GM06990 (cell line): ENCODE measurements around the gene OVCA2.

ENCODE experiments used
- DNase-seq: peaks from one replicate; pipeline ENCODE4 v3.0.0-alpha.2; 2011; ENCODE audit not compliant: insufficient read length; ENCODE audit errors: extremely low read depth
- H3K27me3 ChIP-seq: replicated peaks from 2 replicates; pipeline ENCODE4 v1.6.0; 2011; ENCODE audit warnings: low read length; ENCODE audit not compliant: control insufficient read depth, insufficient read depth
- H3K36me3 ChIP-seq: 2 replicates; pipeline ENCODE4 v1.5.1; 2011; ENCODE audit warnings: low read length; ENCODE audit not compliant: control insufficient read depth, insufficient read depth
- H3K4me3 ChIP-seq: replicated peaks from 2 replicates; pipeline ENCODE4 v1.5.1; 2011; ENCODE audit warnings: low read depth, mild to moderate bottlenecking, control low read depth, low read length
- TF ChIP-seq, protein P1 (sequence below): IDR thresholded peaks from 2 replicates; pipeline ENCODE4 v1.5.1; 2011; ENCODE audit warnings: low read length, control low read depth, mild to moderate bottlenecking, inconsistent platforms; ENCODE audit not compliant: insufficient read depth, poor library complexity, severe bottlenecking

Gene OVCA2

DNA sequence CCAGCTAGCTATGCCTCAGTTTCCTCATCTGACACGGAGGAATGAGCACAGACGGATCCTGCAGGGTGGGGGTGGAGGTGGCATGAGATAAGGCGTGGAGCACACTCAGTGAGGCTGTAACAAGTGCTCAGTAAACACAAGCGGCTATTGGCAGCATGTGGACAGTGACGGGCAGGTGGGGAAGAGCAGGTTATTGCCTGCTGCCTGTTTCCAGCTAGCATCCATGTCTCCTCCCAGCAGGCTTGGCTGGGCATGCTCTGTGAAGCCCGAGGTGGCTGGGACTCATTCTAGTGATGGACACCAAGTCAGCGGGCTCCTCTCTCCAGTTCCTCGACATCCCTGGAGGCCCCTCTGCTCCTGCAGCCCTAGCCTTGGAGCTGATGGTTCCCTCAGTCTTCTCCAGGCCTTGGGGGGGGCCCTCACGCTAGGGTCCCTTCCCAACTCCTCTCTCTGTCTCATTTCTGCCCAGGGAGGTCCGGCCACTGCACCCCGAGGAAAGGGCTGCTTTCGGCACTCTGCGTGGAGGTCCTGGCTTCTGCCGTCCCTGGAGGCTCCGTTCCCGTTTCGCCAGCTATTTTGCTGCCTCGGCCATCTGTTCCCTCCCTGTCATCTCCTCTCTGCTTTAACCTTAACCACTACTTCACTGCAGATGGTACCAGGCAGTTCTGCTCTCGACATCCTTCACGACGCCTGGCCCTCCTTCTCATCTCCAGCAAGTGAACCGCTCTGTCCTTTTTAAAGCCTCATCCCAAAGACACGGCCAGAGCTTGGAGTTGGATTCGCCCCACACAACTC, 22.9 kb upstream of the OVCA2 start:
- DNase-seq, result no peak
- no peaks in the 10 kb centered on the region; the same call in 1 of the 2 replicates for H3K27me3 ChIP-seq

DNA sequence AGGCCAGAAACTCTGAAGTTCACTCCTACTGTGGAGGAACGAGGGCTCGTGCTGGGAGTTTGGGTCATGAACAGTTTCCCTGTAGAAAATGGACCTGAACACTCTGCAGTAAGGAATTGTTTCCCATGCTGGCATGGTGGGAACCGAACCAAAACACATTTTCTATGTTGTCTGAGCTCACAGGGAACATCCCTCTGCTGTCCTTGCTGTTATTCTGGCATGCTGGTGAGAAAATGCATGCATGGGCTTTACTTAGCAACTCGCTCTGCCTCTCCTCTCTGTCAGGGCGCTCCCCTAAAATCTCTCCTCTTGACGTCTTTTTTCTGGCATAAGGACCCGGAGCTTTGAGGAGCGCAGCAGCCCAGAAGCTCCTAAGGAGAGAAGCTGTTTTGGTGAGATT, 22.1 kb upstream of the OVCA2 start:
- Histone ChIP-seq H3K36me3 (no peaks in the 10 kb centered on the region), H3K4me3 (no peak overlapping the region), H3K27me3 (no peaks in the 10 kb centered on the region; the same call in 1 of the 2 replicates)
- no peak for DNase-seq
- TF ChIP-seq, protein P1, sequence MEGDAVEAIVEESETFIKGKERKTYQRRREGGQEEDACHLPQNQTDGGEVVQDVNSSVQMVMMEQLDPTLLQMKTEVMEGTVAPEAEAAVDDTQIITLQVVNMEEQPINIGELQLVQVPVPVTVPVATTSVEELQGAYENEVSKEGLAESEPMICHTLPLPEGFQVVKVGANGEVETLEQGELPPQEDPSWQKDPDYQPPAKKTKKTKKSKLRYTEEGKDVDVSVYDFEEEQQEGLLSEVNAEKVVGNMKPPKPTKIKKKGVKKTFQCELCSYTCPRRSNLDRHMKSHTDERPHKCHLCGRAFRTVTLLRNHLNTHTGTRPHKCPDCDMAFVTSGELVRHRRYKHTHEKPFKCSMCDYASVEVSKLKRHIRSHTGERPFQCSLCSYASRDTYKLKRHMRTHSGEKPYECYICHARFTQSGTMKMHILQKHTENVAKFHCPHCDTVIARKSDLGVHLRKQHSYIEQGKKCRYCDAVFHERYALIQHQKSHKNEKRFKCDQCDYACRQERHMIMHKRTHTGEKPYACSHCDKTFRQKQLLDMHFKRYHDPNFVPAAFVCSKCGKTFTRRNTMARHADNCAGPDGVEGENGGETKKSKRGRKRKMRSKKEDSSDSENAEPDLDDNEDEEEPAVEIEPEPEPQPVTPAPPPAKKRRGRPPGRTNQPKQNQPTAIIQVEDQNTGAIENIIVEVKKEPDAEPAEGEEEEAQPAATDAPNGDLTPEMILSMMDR, result no peak

More for the DNA sequence above, 22.9 kb upstream of the OVCA2 start:
- TF ChIP-seq, protein P1, result no peak
- H3K36me3 ChIP-seq, result no peaks in the 10 kb centered on the region
- no peak overlapping the region for H3K4me3 ChIP-seq

DNA sequence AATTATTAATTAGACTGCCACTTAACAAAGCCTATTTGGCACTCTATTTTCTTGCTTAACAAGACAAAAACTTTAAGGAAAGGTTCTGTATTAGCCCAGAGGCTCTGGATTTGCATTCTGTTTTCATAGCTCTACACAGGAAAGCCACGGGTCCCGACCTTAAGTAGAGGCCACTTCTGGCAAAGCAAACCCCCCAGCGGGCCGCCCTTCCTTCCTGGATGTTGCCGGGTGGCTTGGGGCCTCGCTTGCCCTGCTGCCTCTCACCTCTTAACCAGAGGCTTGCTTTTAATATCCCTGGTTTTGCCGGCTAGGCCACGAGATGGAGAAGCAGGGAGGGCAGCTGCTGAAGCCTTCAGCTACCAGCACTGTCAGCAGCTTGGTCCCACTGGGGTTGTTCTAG, 21.1 kb upstream of the OVCA2 start:
- Histone ChIP-seq H3K27me3 (no peaks in the 10 kb centered on the region; the same call in 1 of the 2 replicates), H3K36me3 (no peaks in the 10 kb centered on the region), H3K4me3 (no peak overlapping the region)
- no peak for DNase-seq
- TF ChIP-seq, protein P1, result no peak

DNA sequence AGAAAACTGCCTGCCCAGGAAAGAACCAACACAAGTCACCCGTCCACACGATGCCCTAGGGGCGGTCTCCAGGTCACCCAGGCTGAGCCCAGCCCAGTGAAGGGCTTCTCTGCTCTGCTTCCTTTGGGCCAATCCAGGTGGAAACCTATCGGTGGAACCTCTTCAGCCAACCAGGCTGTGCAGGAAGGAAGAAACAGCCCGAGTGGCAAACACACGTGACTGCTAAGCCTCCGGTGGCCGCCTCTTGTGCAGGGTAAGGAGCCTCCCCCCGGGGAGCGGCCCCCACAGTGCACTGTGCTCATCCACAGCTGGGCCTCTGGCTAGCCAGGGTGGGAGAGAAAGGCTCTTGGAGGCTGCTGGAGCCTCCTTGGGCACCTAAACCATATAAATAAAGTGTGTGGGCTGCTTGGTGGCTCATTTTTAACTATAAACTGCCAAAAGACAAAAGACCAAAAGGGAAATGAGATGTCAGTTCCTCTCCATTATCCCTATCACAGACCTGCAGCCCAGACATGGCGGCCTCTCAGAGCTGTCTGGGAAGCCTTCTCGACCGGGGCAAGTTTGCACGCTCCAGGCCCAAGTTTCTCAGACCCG, 19.1 kb upstream of the OVCA2 start:
- Histone ChIP-seq H3K4me3 (no peak overlapping the region), H3K27me3 (peaks cover 2% of the 10 kb centered on the region), H3K36me3 (no peaks in the 10 kb centered on the region)
- no peak for DNase-seq
- TF ChIP-seq, protein P1, result no peak

DNA sequence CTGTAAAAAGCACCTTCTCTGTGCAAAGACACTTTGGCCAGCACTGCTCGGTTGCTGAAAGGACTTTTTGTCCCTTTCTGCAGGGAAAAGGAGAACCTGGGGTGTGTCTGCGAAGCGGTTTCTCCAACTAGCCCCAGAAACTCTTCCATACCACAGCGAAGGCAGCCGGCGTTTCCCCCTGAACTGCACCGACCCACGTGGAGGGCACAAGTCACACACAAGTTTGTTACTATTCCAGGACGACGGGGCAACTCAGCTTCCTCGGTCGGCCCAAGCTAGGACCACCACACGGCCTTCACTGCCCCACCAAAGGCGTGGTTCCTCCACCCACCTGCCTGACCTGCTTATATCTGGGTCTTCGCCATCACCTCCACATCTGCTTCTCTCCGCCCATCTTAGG, 18.6 kb upstream of the OVCA2 start:
- Histone ChIP-seq H3K36me3 (no peaks in the 10 kb centered on the region), H3K4me3 (no peak overlapping the region), H3K27me3 (peaks cover 2% of the 10 kb centered on the region)
- DNase-seq, result no peak
- TF ChIP-seq, protein P1, result no peak
